ENCODE results near the gene TRMT10A.

TRMT10A gene

GRCh38 chr4:99504804-99505502 is 58.9 kb downstream of the TRMT10A start:
- TF ChIP-seq GABPA (IDR thresholded peaks at IDR 0.05; ENCODE audit: low read depth) = no peak
- TF ChIP-seq POLR2AphosphoS5 (IDR thresholded peaks at IDR 0.05; ENCODE audit: low read depth) = peak; percentile 91
- Histone ChIP-seq H3K4me3 (replicated peaks; ENCODE audit: insufficient read depth, low read length) (no peak overlapping the region), H3K27ac (replicated peaks) (peak overlapping the region; percentile 47), H3K27me3 (ENCODE audit: insufficient read depth, poor library complexity, severe bottlenecking) (no peaks in the 10 kb centered on the region)
- peak; percentile 4 to 86 for DNase-seq (ENCODE audit: low read depth in 1 of 2, low spot score in 1 of 2)

Measured in HL-60 (cell line).